ENCODE results near the gene CELA2A. TPM values are rescaled to one million over a fixed set of nuclear protein-coding genes. Genes with fewer than 3 reads are reported as not detected.
"Not testable (repeated sequence)": the region's sequence is repeated elsewhere in the genome, so short reads cannot be mapped to it uniquely, and the experiment has no call there.

Gene CELA2A
- polyA plus RNA-seq, 3 donors = not detected

DNA sequence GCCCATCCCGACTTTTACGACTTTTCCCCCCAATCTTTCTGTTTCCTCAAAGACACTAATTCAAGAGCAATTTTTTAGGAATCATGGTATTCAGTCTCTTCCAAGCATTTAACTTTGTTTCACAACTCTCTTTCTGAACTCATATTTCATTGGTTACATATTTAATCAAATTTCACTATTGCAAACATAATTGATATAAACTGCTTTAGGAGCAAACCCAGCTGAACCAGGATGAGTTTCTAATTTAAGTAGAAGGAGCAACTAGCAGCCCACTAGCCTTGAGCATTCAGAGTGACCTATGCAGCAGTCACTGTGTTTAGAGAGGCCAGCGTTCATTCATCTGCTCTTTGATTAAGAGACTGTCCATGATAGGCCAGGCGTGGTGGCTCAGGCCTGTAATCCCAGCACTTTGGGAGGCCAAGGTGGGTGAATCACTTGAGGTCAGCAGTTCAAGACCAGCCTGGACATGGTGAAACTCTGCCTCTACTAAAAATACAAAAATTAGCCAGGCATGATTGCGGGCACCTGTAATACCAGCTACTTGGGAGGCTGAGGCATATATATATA, 21.2 kb downstream of the CELA2A start:
- 96% methylated on average over 4 of the region's 5 CpGs for WGBS (ENCODE audit: insufficient coverage)
- no peak overlapping the region for H3K27ac Mint-ChIP-seq
- no peak for TF ChIP-seq CTCF (IDR thresholded peaks at IDR 0.05)
- Histone ChIP-seq H3K4me3 (replicated peaks in 1 of 3; ENCODE audit: low read depth in 2 of 3, low read length in 3 of 3) (no peak overlapping the region), H3K79me2 (ENCODE audit: insufficient read depth, low read length) (no peaks in the 10 kb centered on the region), H3K9ac (ENCODE audit: insufficient read depth, low read length, poor library complexity, severe bottlenecking) (no peak overlapping the region), H3K4me1 (ENCODE audit: control insufficient read depth in 1 of 2, insufficient read depth in 2 of 2, low read length in 2 of 2) (no peaks in the 10 kb centered on the region), H3K36me3 (replicated peaks in 1 of 2; ENCODE audit: control insufficient read depth in 1 of 2, insufficient read depth in 2 of 2, low read length in 2 of 2) (no peaks in the 10 kb centered on the region), H2AFZ (ENCODE audit: insufficient read depth, low read depth, low read length, poor library complexity, severe bottlenecking) (no peak overlapping the region), H4K20me1 (ENCODE audit: insufficient read depth, low read length) (no peaks in the 10 kb centered on the region), H3K27me3 (ENCODE audit: control insufficient read depth in 2 of 2, insufficient read depth in 2 of 2, low read length in 2 of 2) (no peaks in the 10 kb centered on the region), H3K9me3 (replicated peaks in 1 of 2; ENCODE audit: control insufficient read depth in 1 of 2, insufficient read depth in 1 of 2, low read length in 2 of 2) (no peaks in the 10 kb centered on the region), H3K4me2 (replicated peaks; ENCODE audit: extremely low read depth, low read length, poor library complexity, severe bottlenecking) (no peak overlapping the region), H3K27ac (ENCODE audit: low read depth in 1 of 2, low read length in 2 of 2) (no peak overlapping the region)
- no peak for DNase-seq
- peaks cover 0 to 4% (median 0%) of the 10 kb centered on the region in 7 donors for H3K9me3 Mint-ChIP-seq
- intact Hi-C loops (cut with micrococcal nuclease) = no loop called here
- H3K27me3 Mint-ChIP-seq (ENCODE audit: low read depth in 3 of 3) = peaks cover 0 to 4% (median 1%) of the 10 kb centered on the region in 3 donors
- no peak overlapping the region for H3K4me3 Mint-ChIP-seq
- H3K36me3 Mint-ChIP-seq = no peaks in the 10 kb centered on the region
- H3K4me1 Mint-ChIP-seq = peaks cover 2% of the 10 kb centered on the region

DNA sequence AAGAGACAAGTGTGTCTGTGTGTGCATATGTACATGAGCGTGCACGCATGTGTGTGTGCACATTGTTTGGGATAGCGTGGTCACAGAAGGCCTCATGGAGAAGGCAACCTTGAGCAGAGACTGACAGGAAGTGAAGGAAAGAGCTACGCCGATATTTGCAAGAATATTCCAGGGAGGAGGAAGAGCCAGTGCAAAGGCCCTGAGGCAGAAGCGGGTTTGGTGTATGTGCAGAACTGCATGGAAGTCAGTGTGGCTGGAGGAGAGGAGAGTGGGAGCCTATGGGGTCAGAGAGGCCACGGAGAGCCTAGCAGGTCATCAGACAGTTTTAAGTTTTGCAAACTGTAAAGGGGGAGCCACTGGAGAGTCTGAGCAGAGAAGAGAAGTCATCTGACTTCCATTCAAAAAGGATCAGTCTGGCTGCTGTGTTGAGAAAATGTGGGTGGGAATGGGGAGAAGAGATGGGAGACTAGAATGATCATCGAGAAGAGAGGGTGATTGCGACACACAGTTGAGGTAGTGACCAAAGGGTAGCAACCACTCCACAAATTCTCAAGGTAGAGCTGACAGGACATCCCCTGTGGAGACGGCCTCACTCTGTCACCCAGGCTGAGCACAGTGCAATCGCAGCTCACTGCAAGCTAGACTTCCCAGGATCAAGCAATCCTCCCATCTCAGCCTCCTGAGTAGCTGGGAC, 23.3 kb downstream of the CELA2A start:
- no peaks in the 10 kb centered on the region for H3K36me3 Mint-ChIP-seq
- H3K9me3 ChIP-seq (replicated peaks in 1 of 2; ENCODE audit: control insufficient read depth in 1 of 2, insufficient read depth in 1 of 2, low read length in 2 of 2) = no peaks in the 10 kb centered on the region
- H3K36me3 ChIP-seq (replicated peaks in 1 of 2; ENCODE audit: control insufficient read depth in 1 of 2, insufficient read depth in 2 of 2, low read length in 2 of 2) = no peaks in the 10 kb centered on the region
- no peaks in the 10 kb centered on the region for H3K4me1 ChIP-seq (ENCODE audit: control insufficient read depth in 1 of 2, insufficient read depth in 2 of 2, low read length in 2 of 2)
- H3K4me3 Mint-ChIP-seq = no peak overlapping the region
- peaks cover 2% of the 10 kb centered on the region for H3K4me1 Mint-ChIP-seq
- H3K9ac ChIP-seq (ENCODE audit: insufficient read depth, low read length, poor library complexity, severe bottlenecking) = no peak overlapping the region
- H3K27me3 Mint-ChIP-seq (ENCODE audit: low read depth in 3 of 3) = peaks cover 0 to 4% (median 1%) of the 10 kb centered on the region in 3 donors
- H3K79me2 ChIP-seq (ENCODE audit: insufficient read depth, low read length) = no peaks in the 10 kb centered on the region
- no peak overlapping the region for H2AFZ ChIP-seq (ENCODE audit: insufficient read depth, low read depth, low read length, poor library complexity, severe bottlenecking)
- no peak for DNase-seq
- no peaks in the 10 kb centered on the region for H4K20me1 ChIP-seq (ENCODE audit: insufficient read depth, low read length)
- no peak overlapping the region for H3K4me3 ChIP-seq (replicated peaks in 1 of 3; ENCODE audit: low read depth in 2 of 3, low read length in 3 of 3)
- TF ChIP-seq CTCF (IDR thresholded peaks at IDR 0.05) = no peak
- intact Hi-C loops (cut with micrococcal nuclease) = no loop called here
- H3K27ac Mint-ChIP-seq = peak overlapping the region in 2 of 7 donors; percentile 56 to 58
- H3K9me3 Mint-ChIP-seq = peaks cover 0 to 4% (median 0%) of the 10 kb centered on the region in 7 donors
- no peak overlapping the region for H3K27ac ChIP-seq (ENCODE audit: low read depth in 1 of 2, low read length in 2 of 2)
- no peaks in the 10 kb centered on the region for H3K27me3 ChIP-seq (ENCODE audit: control insufficient read depth in 2 of 2, insufficient read depth in 2 of 2, low read length in 2 of 2)
- 95% methylated on average over 8 of the region's 11 CpGs for WGBS (ENCODE audit: insufficient coverage)
- no peak overlapping the region for H3K4me2 ChIP-seq (replicated peaks; ENCODE audit: extremely low read depth, low read length, poor library complexity, severe bottlenecking)

- intact Hi-C loops (cut with micrococcal nuclease); H3K9me3 Mint-ChIP-seq: not testable (repeated sequence)
- 92% methylated on average over 2 of the region's 6 CpGs for WGBS (ENCODE audit: insufficient coverage)
These were observed 25.9 kb downstream of the CELA2A start for GRCh38 chr1:15482455-15482854.

More at GRCh38 chr1:15482455-15482854, 25.9 kb downstream of the CELA2A start:
- Mint-ChIP-seq H3K27ac (peak overlapping the region in 1 of 7 donors; percentile 68), H3K36me3 (peaks cover 8 to 12% of the 10 kb centered on the region in 2 donors)
- not testable (repeated sequence) for H3K4me1 Mint-ChIP-seq; H3K27ac ChIP-seq (ENCODE audit: low read depth in 1 of 2, low read length in 2 of 2); H4K20me1 ChIP-seq (ENCODE audit: insufficient read depth, low read length); H3K27me3 Mint-ChIP-seq (ENCODE audit: low read depth in 3 of 3); H3K4me3 Mint-ChIP-seq; H3K4me2 ChIP-seq (replicated peaks; ENCODE audit: extremely low read depth, low read length, poor library complexity, severe bottlenecking); H3K36me3 ChIP-seq (replicated peaks in 1 of 2; ENCODE audit: control insufficient read depth in 1 of 2, insufficient read depth in 2 of 2, low read length in 2 of 2); DNase-seq; H3K79me2 ChIP-seq (ENCODE audit: insufficient read depth, low read length); H3K9me3 ChIP-seq (replicated peaks in 1 of 2; ENCODE audit: control insufficient read depth in 1 of 2, insufficient read depth in 1 of 2, low read length in 2 of 2); H2AFZ ChIP-seq (ENCODE audit: insufficient read depth, low read depth, low read length, poor library complexity, severe bottlenecking); H3K9ac ChIP-seq (ENCODE audit: insufficient read depth, low read length, poor library complexity, severe bottlenecking); H3K27me3 ChIP-seq (ENCODE audit: control insufficient read depth in 2 of 2, insufficient read depth in 2 of 2, low read length in 2 of 2); H3K4me3 ChIP-seq (replicated peaks in 1 of 3; ENCODE audit: low read depth in 2 of 3, low read length in 3 of 3); H3K4me1 ChIP-seq (ENCODE audit: control insufficient read depth in 1 of 2, insufficient read depth in 2 of 2, low read length in 2 of 2)
